Fibroblast of upper back skin (primary cell): ENCODE data around the gene RNASE13.
"Not testable (repeated sequence)": the region's sequence is repeated elsewhere in the genome, so short reads cannot be mapped to it uniquely, and the experiment has no call there.

Source experiments
- DNase-seq: peaks from one replicate; pipeline ENCODE4 v3.0.0-alpha.2; 2013

RNASE13 gene

DNA sequence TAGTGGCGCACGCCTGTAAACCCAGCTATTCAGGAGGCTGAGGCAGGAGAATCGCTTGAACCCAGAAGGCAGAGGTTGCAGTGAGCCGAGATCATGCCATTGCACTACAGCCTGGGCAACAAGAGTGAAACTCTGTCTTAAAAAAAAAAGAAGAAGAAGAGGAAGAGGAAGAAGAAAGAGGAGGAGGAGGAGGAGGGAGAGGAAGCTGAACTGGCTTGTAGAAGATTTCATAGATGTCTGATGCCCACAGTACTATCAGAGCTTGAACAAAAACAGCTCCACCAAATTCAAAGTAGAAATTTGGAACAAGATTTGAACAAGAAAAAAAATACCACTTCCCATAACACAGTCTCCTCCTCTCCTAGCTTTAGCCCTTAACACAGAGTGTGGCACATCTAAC lies 49.0 kb downstream of the RNASE13 start:
- not testable (repeated sequence) for DNase-seq
